Neural cell (in vitro differentiated cells): ENCODE data around the gene NEURL1. TPM values are rescaled to one million over a fixed set of nuclear protein-coding genes. Genes with fewer than 3 reads are reported as not detected.

Experiments used
- H2AFZ ChIP-seq: fragments of 200-600, 300-800 bp; sonication (generic), shearing (Covaris generic); 2 replicates; pipeline ENCODE4 v1.6.0; 2014; ENCODE audit warnings: low read depth, mild to moderate bottlenecking, antibody characterized with exemption, low read length, moderate library complexity
- H3F3A ChIP-seq: fragments of 200-600 bp; shearing (Covaris generic); 2 replicates; pipeline ENCODE4 v1.6.1; 2016; ENCODE audit warnings: mild to moderate bottlenecking, moderate library complexity, mixed read lengths, antibody characterized with exemption, low read length; ENCODE audit not compliant: insufficient read depth, poor library complexity, severe bottlenecking
- H3K27ac ChIP-seq: fragments of 200-600, 300-800 bp; sonication (generic), shearing (Covaris generic); 2 replicates; pipeline ENCODE4 v1.5.1; 2014; ENCODE audit warnings: mild to moderate bottlenecking, low read length, moderate library complexity
- H3K27me3 ChIP-seq: fragments of 300-800, 200-600 bp; sonication (generic), shearing (Covaris generic); 2 replicates; pipeline ENCODE4 v1.6.0; 2014; ENCODE audit warnings: mild to moderate bottlenecking, low read depth, low read length, moderate library complexity; ENCODE audit not compliant: insufficient read depth
- H3K36me3 ChIP-seq: fragments of 300-800, 200-600 bp; sonication (generic), shearing (Covaris generic); 2 replicates; pipeline ENCODE4 v1.5.1; 2014; ENCODE audit warnings: mild to moderate bottlenecking, antibody characterized with exemption, low read length, moderate library complexity; ENCODE audit not compliant: insufficient read depth
- H3K4me2 ChIP-seq: fragments of 300-800, 200-600 bp; sonication (generic), shearing (Covaris generic); 2 replicates; pipeline ENCODE4 v1.6.0; 2014; ENCODE audit warnings: mild to moderate bottlenecking, low read length
- H3K4me3 ChIP-seq: fragments of 300-800, 200-600 bp; sonication (generic), shearing (Covaris generic); 2 replicates; pipeline ENCODE4 v1.5.1; 2014; ENCODE audit warnings: mild to moderate bottlenecking, low read length, moderate library complexity
- H3K79me2 ChIP-seq: fragments of 200-600 bp; shearing (Covaris generic); replicated peaks from 2 replicates; pipeline ENCODE4 v1.6.0; 2014; ENCODE audit warnings: mild to moderate bottlenecking, low read length, moderate library complexity; ENCODE audit not compliant: insufficient read depth
- H3K9ac ChIP-seq: fragments of 300-800, 200-600 bp; sonication (generic), shearing (Covaris generic); 2 replicates; pipeline ENCODE4 v1.6.1; 2016; ENCODE audit warnings: mild to moderate bottlenecking, low read length, mixed read lengths
- H3K9me2 ChIP-seq: fragments of 200-600 bp; shearing (Covaris generic); 2 replicates; pipeline ENCODE4 v1.6.1; 2016; ENCODE audit warnings: mild to moderate bottlenecking, low read length, mixed read lengths; ENCODE audit not compliant: insufficient read depth
- H3K9me3 ChIP-seq: fragments of 200-600, 300-800 bp; sonication (generic), shearing (Covaris generic); 2 replicates; pipeline ENCODE4 v1.6.1; 2016; ENCODE audit warnings: mild to moderate bottlenecking, mixed run types, low read length, moderate library complexity, mixed read lengths
- H4K20me1 ChIP-seq: fragments of 200-600 bp; shearing (Covaris generic); 2 replicates; pipeline ENCODE4 v1.6.1; 2016; ENCODE audit warnings: mild to moderate bottlenecking, mixed run types; ENCODE audit not compliant: insufficient read depth
- MXI1 ChIP-seq: fragments of 450-650 bp; conservative IDR thresholded peaks from 2 replicates; pipeline ENCODE4 v1.6.1; 2014; ENCODE audit warnings: antibody characterized with exemption, mild to moderate bottlenecking; ENCODE audit not compliant: poor library complexity, severe bottlenecking
- polyA plus RNA-seq: library from polyadenylated mRNA; depleted of rRNA; stranded (reverse); fragments of >200 nt; gene quantifications from 2 replicates; pipeline ENCODE4 v1.2.3, GENCODE V29; 2014

Gene NEURL1
- polyA plus RNA-seq, 1 donor from 2014 or later = 12.3 TPM

- no peak for TF ChIP-seq MXI1
- H3K9me2 ChIP-seq = no peaks in the 10 kb centered on the region
- H3K27ac ChIP-seq = no peak overlapping the region
- H3K4me3 ChIP-seq = no peak overlapping the region
- no peak overlapping the region for H3K4me2 ChIP-seq
- H3K9ac ChIP-seq = no peak overlapping the region
- no peaks in the 10 kb centered on the region for H3F3A ChIP-seq
- no peaks in the 10 kb centered on the region for H3K27me3 ChIP-seq
- H4K20me1 ChIP-seq = no peaks in the 10 kb centered on the region
- H3K36me3 ChIP-seq = no peaks in the 10 kb centered on the region
- no peaks in the 10 kb centered on the region for H3K9me3 ChIP-seq
- H3K79me2 ChIP-seq = no peaks in the 10 kb centered on the region
- H2AFZ ChIP-seq = no peak overlapping the region
Observed at GRCh38 chr10:103641326-103641725, 147.8 kb downstream of the NEURL1 start.

Other genes with a start within 250 kb of the NEURL1 start
- not detected in 2 replicates for gene RPEL1, start 247.8 kb upstream of the NEURL1 start, polyA plus RNA-seq
- 349 and 379 TPM in 2 replicates for gene INA, start 216.6 kb upstream of the NEURL1 start, polyA plus RNA-seq
- 20.4 and 31.3 TPM in 2 replicates for gene PCGF6, start 142.6 kb upstream of the NEURL1 start, polyA plus RNA-seq
- 7.2 and 9.2 TPM in 2 replicates for gene TAF5, start 125.7 kb upstream of the NEURL1 start, polyA plus RNA-seq
- 542 and 917 TPM in 2 replicates for gene ATP5MK, start 97.2 kb upstream of the NEURL1 start, polyA plus RNA-seq
- 15.3 and 15.8 TPM in 2 replicates for gene PDCD11, start 97.1 kb upstream of the NEURL1 start, polyA plus RNA-seq
- gene CALHM2, start 41.3 kb upstream of the NEURL1 start, polyA plus RNA-seq = not detected in 2 replicates
- gene CALHM1, start 34.8 kb upstream of the NEURL1 start, polyA plus RNA-seq = not detected in 2 replicates
- gene CALHM3, start 14.5 kb upstream of the NEURL1 start, polyA plus RNA-seq = not detected in 2 replicates